Breast epithelium (tissue), 3 donors: ENCODE measurements around the gene DCAF17.

ENCODE experiments used
- CTCF ChIP-seq, 3 donors: fragments of 450-650 bp; IDR thresholded peaks; one replicate each; pipeline ENCODE4 v1.5.1; 2016 to 2017; ENCODE audit warnings: antibody characterized with exemption in 3 of 3, mild to moderate bottlenecking in 3 of 3, moderate library complexity in 3 of 3
- POLR2A ChIP-seq: fragments of 450-650 bp; IDR thresholded peaks from one replicate; pipeline ENCODE4 v1.6.1; 2016; ENCODE audit warnings: antibody characterized with exemption, mild to moderate bottlenecking, moderate library complexity

DNA sequence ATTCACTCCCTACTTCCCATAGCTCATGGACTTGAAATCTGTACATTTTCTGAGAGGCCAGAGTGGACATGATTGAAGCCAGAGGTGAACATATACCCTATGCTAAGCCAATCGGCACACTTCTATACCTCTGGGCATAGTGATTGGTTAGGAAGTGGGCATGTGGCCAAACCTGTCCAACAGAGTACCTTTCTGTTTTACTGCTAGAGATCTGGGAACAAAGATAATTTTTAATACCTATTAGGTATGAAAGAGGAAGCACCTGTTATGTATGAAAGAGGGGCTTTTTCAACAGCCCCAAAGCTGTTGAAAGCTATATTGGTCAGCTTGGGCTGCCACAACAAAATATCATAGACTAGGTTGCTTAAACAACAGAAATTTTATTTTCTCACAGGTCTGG, 28.0 kb upstream of the DCAF17 start:
- TF ChIP-seq POLR2A (no peak), CTCF (IDR thresholded peaks at IDR 0.05) (no peak)
